ENCODE measurements around the gene FAP.

FAP gene

GRCh38 chr2:162143969-162144368, 99.3 kb downstream of the FAP start:
- no peaks in the 10 kb centered on the region for H3K27me3 ChIP-seq (ENCODE audit: control insufficient read depth, insufficient read depth, low read length, poor library complexity, severe bottlenecking)
- H3K27ac ChIP-seq (ENCODE audit: insufficient read depth, low read depth, low read length, poor library complexity, severe bottlenecking), result no peak overlapping the region
- H3K9me3 ChIP-seq (ENCODE audit: control insufficient read depth, low read length), result no peaks in the 10 kb centered on the region
- no peaks in the 10 kb centered on the region for H3K36me3 ChIP-seq (ENCODE audit: control insufficient read depth, insufficient read depth, low read length)
- no peak overlapping the region for H3K4me3 ChIP-seq (ENCODE audit: insufficient read depth, low read depth, low read length)
- H3K4me1 ChIP-seq (ENCODE audit: control insufficient read depth, insufficient read depth, low read length), result no peaks in the 10 kb centered on the region
- 91 to 93% methylated on average over 4 of the region's 4 CpGs for WGBS, 2 experiments

GRCh38 chr2:162138310-162138709, 104.9 kb downstream of the FAP start:
- H3K36me3 ChIP-seq (ENCODE audit: control insufficient read depth, insufficient read depth, low read length), result no peaks in the 10 kb centered on the region
- H3K9me3 ChIP-seq (ENCODE audit: control insufficient read depth, low read length), result no peaks in the 10 kb centered on the region
- no peak overlapping the region for H3K27ac ChIP-seq (ENCODE audit: insufficient read depth, low read depth, low read length, poor library complexity, severe bottlenecking)
- no peaks in the 10 kb centered on the region for H3K4me1 ChIP-seq (ENCODE audit: control insufficient read depth, insufficient read depth, low read length)
- no peaks in the 10 kb centered on the region for H3K27me3 ChIP-seq (ENCODE audit: control insufficient read depth, insufficient read depth, low read length, poor library complexity, severe bottlenecking)
- no peak overlapping the region for H3K4me3 ChIP-seq (ENCODE audit: insufficient read depth, low read depth, low read length)

- 93 to 96% methylated on average over 2 of the region's 2 CpGs for WGBS, 2 experiments
- Histone ChIP-seq H3K4me3 (ENCODE audit: insufficient read depth, low read depth, low read length) (no peak overlapping the region), H3K27me3 (ENCODE audit: control insufficient read depth, insufficient read depth, low read length, poor library complexity, severe bottlenecking) (no peaks in the 10 kb centered on the region), H3K36me3 (ENCODE audit: control insufficient read depth, insufficient read depth, low read length) (no peaks in the 10 kb centered on the region), H3K4me1 (ENCODE audit: control insufficient read depth, insufficient read depth, low read length) (no peaks in the 10 kb centered on the region), H3K9me3 (ENCODE audit: control insufficient read depth, low read length) (no peaks in the 10 kb centered on the region), H3K27ac (ENCODE audit: insufficient read depth, low read depth, low read length, poor library complexity, severe bottlenecking) (no peak overlapping the region)
Observed at GRCh38 chr2:162127422-162127821, 115.8 kb downstream of the FAP start.

GRCh38 chr2:162126527-162126926, 116.7 kb downstream of the FAP start:
- Histone ChIP-seq H3K27me3 (ENCODE audit: control insufficient read depth, insufficient read depth, low read length, poor library complexity, severe bottlenecking) (no peaks in the 10 kb centered on the region), H3K4me3 (ENCODE audit: insufficient read depth, low read depth, low read length) (no peak overlapping the region), H3K36me3 (ENCODE audit: control insufficient read depth, insufficient read depth, low read length) (no peaks in the 10 kb centered on the region), H3K9me3 (ENCODE audit: control insufficient read depth, low read length) (no peaks in the 10 kb centered on the region), H3K4me1 (ENCODE audit: control insufficient read depth, insufficient read depth, low read length) (no peaks in the 10 kb centered on the region), H3K27ac (ENCODE audit: insufficient read depth, low read depth, low read length, poor library complexity, severe bottlenecking) (no peak overlapping the region)
- WGBS, 2 experiments, result 93 to 97% methylated on average over 2 of the region's 2 CpGs

GRCh38 chr2:162126111-162126519, 117.1 kb downstream of the FAP start:
- H3K27ac ChIP-seq (ENCODE audit: insufficient read depth, low read depth, low read length, poor library complexity, severe bottlenecking), result no peak overlapping the region
- H3K9me3 ChIP-seq (ENCODE audit: control insufficient read depth, low read length), result no peaks in the 10 kb centered on the region
- WGBS, 2 experiments, result 92 to 94% methylated on average over 1 of the region's 1 CpG
- H3K4me3 ChIP-seq (ENCODE audit: insufficient read depth, low read depth, low read length), result no peak overlapping the region
- no peaks in the 10 kb centered on the region for H3K4me1 ChIP-seq (ENCODE audit: control insufficient read depth, insufficient read depth, low read length)
- no peaks in the 10 kb centered on the region for H3K36me3 ChIP-seq (ENCODE audit: control insufficient read depth, insufficient read depth, low read length)
- no peaks in the 10 kb centered on the region for H3K27me3 ChIP-seq (ENCODE audit: control insufficient read depth, insufficient read depth, low read length, poor library complexity, severe bottlenecking)

GRCh38 chr2:162125138-162125537, 118.1 kb downstream of the FAP start:
- H3K27ac ChIP-seq (ENCODE audit: insufficient read depth, low read depth, low read length, poor library complexity, severe bottlenecking), result no peak overlapping the region
- no peaks in the 10 kb centered on the region for H3K27me3 ChIP-seq (ENCODE audit: control insufficient read depth, insufficient read depth, low read length, poor library complexity, severe bottlenecking)
- H3K36me3 ChIP-seq (ENCODE audit: control insufficient read depth, insufficient read depth, low read length), result no peaks in the 10 kb centered on the region
- no peaks in the 10 kb centered on the region for H3K4me1 ChIP-seq (ENCODE audit: control insufficient read depth, insufficient read depth, low read length)
- H3K9me3 ChIP-seq (ENCODE audit: control insufficient read depth, low read length), result no peaks in the 10 kb centered on the region
- no peak overlapping the region for H3K4me3 ChIP-seq (ENCODE audit: insufficient read depth, low read depth, low read length)
- 85 to 86% methylated on average over 2 of the region's 2 CpGs for WGBS, 2 experiments

GRCh38 chr2:162123806-162124758, 119.2 kb downstream of the FAP start:
- H3K27ac ChIP-seq (ENCODE audit: insufficient read depth, low read depth, low read length, poor library complexity, severe bottlenecking), result no peak overlapping the region
- H3K9me3 ChIP-seq (ENCODE audit: control insufficient read depth, low read length), result no peaks in the 10 kb centered on the region
- H3K4me3 ChIP-seq (ENCODE audit: insufficient read depth, low read depth, low read length), result no peak overlapping the region
- no peaks in the 10 kb centered on the region for H3K27me3 ChIP-seq (ENCODE audit: control insufficient read depth, insufficient read depth, low read length, poor library complexity, severe bottlenecking)
- H3K36me3 ChIP-seq (ENCODE audit: control insufficient read depth, insufficient read depth, low read length), result no peaks in the 10 kb centered on the region
- no peaks in the 10 kb centered on the region for H3K4me1 ChIP-seq (ENCODE audit: control insufficient read depth, insufficient read depth, low read length)
- 54 to 57% methylated on average over 6 to 8 of the region's 9 CpGs for WGBS, 2 experiments
